Heart left ventricle (tissue), 13 donors: ENCODE data around the gene ART3.
"Not testable (repeated sequence)": the region's sequence is repeated elsewhere in the genome, so short reads cannot be mapped to it uniquely, and the experiment has no call there.

Source experiments
- POLR2A ChIP-seq, 2 donors: fragments of 450-650 bp; IDR thresholded peaks; one replicate each; pipeline ENCODE4 v1.6.1; 2017; ENCODE audit warnings: antibody characterized with exemption in 2 of 2, mild to moderate bottlenecking in 2 of 2, moderate library complexity in 2 of 2
- TF ChIP-seq, protein P1 (sequence below), 12 donors: fragments of 200-600 bp; sonication (generic) in 4 of 12; IDR thresholded peaks; one replicate each; pipeline versions ENCODE4 v1.5.0 to v1.8.0; 2018 to 2022; ENCODE audit warnings: antibody characterized with exemption in 12 of 12, mild to moderate bottlenecking in 5 of 12
- donor health status: ischemic (EF 13 %, LVEDD 7.1; RV severe dilation, severe dysfunction).
- donor health status: DM: no; HTN: yes; CAD: no.
- donor health status: DM: no; HTN: no; CAD: no.
- donor health status: ischemic (EF 25% LVEDD 6.9; RV normal size, moderate dysfunction).
- donor health status: ischemic (EF 25% LVEDD 5.7; RV mildly dilated, moderate dysfunction).
- donor health status: ischemic (EF 35%, LVEDD 5.7; RV mildly dilated, moderate dysfunction).
- donor health status: nonischemic (EF 11% LVEDD 7.7; RV severe dilation, severe dysfunction).
- donor health status: DM: yes; HTN: yes; CAD: no.
- donor health status: PGD.
- donor health status: ischemic (EF 29% LVEDD 5.4; RV normal size, mild dysfunction).
- donor health status: nonischemic (EF 23%, LVEDD 6.1; RV moderate dilation, normal function).

DNA sequence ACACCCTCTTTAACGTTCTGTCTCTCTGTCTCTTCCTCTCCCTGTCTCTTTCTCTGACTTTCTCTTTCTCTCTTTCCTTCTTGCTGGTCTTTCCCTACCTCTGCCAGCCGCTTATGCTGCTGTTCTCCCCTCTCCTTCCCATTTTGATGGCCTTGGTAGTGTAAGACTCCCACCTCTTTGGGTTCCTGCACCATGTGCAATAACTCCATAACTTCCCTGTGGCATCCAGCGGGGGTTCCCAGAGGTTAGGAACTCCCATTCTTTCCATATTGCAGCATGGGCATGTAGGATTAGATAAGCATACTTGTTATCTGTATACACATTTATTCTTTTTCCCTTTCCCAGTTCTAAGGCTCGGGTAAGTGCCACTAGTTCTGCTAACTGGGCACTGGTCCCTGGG, 29.8 kb upstream of the ART3 start:
- TF ChIP-seq, protein P1, sequence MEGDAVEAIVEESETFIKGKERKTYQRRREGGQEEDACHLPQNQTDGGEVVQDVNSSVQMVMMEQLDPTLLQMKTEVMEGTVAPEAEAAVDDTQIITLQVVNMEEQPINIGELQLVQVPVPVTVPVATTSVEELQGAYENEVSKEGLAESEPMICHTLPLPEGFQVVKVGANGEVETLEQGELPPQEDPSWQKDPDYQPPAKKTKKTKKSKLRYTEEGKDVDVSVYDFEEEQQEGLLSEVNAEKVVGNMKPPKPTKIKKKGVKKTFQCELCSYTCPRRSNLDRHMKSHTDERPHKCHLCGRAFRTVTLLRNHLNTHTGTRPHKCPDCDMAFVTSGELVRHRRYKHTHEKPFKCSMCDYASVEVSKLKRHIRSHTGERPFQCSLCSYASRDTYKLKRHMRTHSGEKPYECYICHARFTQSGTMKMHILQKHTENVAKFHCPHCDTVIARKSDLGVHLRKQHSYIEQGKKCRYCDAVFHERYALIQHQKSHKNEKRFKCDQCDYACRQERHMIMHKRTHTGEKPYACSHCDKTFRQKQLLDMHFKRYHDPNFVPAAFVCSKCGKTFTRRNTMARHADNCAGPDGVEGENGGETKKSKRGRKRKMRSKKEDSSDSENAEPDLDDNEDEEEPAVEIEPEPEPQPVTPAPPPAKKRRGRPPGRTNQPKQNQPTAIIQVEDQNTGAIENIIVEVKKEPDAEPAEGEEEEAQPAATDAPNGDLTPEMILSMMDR (IDR thresholded peaks at IDR 0.05) = not testable (repeated sequence)
- TF ChIP-seq POLR2A (IDR thresholded peaks at IDR 0.05) = not testable (repeated sequence)
